Mesendoderm (in vitro differentiated cells): ENCODE measurements around the gene PRDM16. TPM values are rescaled to one million over a fixed set of nuclear protein-coding genes. Genes with fewer than 3 reads are reported as not detected.

Source experiments
- DNase-seq: peaks from one replicate; pipeline ENCODE4 v3.0.0; 2013
- H2AK5ac ChIP-seq: 2 replicates; pipeline ENCODE4 v1.6.1; 2013; ENCODE audit warnings: low read length, inconsistent platforms
- H2BK120ac ChIP-seq: 2 replicates; pipeline ENCODE4 v1.6.1; 2013; ENCODE audit warnings: low read depth, mild to moderate bottlenecking, low read length, moderate library complexity, mixed read lengths
- H2BK15ac ChIP-seq: replicated peaks from 2 replicates; pipeline ENCODE4 v1.6.1; 2013; ENCODE audit warnings: low read depth, mild to moderate bottlenecking, moderate library complexity
- H2BK5ac ChIP-seq: 2 replicates; pipeline ENCODE4 v1.6.1; 2013; ENCODE audit warnings: low read length, inconsistent platforms
- H3K18ac ChIP-seq: 2 replicates; pipeline ENCODE4 v1.6.1; 2013; ENCODE audit warnings: mild to moderate bottlenecking, low read length, mixed read lengths
- H3K23ac ChIP-seq: one replicate; pipeline ENCODE4 v1.6.1; 2013; ENCODE audit warnings: low read length
- H3K27ac ChIP-seq: 2 replicates; pipeline ENCODE4 v1.5.1; 2013; ENCODE audit warnings: low read depth, mild to moderate bottlenecking, inconsistent platforms, low read length, moderate library complexity
- H3K27me3 ChIP-seq: 2 replicates; pipeline ENCODE4 v1.6.1; 2013; ENCODE audit warnings: low read length, control low read depth, mild to moderate bottlenecking, inconsistent platforms; ENCODE audit not compliant: insufficient read depth, poor library complexity
- H3K36me3 ChIP-seq: 2 replicates; pipeline ENCODE4 v1.6.1; 2013; ENCODE audit warnings: low read length, inconsistent platforms; ENCODE audit not compliant: control insufficient read depth, insufficient read depth
- H3K4ac ChIP-seq: one replicate; pipeline ENCODE4 v1.6.1; 2013; ENCODE audit warnings: low read depth, mild to moderate bottlenecking, low read length, moderate library complexity
- H3K4me1 ChIP-seq: 2 replicates; pipeline ENCODE4 v1.6.1; 2013; ENCODE audit warnings: low read depth, low read length, inconsistent platforms; ENCODE audit not compliant: control insufficient read depth
- H3K4me2 ChIP-seq: 2 replicates; pipeline ENCODE4 v1.6.1; 2013; ENCODE audit warnings: low read length
- H3K4me3 ChIP-seq: 2 replicates; pipeline ENCODE4 v1.5.1; 2013; ENCODE audit warnings: mild to moderate bottlenecking, low read length
- H3K56ac ChIP-seq: one replicate; pipeline ENCODE4 v1.6.1; 2013; ENCODE audit warnings: low read length
- H3K79me1 ChIP-seq: 2 replicates; pipeline ENCODE4 v1.6.1; 2013; ENCODE audit warnings: low read length, inconsistent platforms
- H3K79me2 ChIP-seq: 2 replicates; pipeline ENCODE4 v1.6.1; 2013; ENCODE audit warnings: mild to moderate bottlenecking, low read length; ENCODE audit not compliant: control insufficient read depth, insufficient read depth
- H3K9ac ChIP-seq: 2 replicates; pipeline ENCODE4 v1.6.1; 2013; ENCODE audit warnings: low read length, inconsistent platforms
- H4K5ac ChIP-seq: one replicate; pipeline ENCODE4 v1.6.1; 2013; ENCODE audit warnings: low read length
- H4K8ac ChIP-seq: one replicate; pipeline ENCODE4 v1.6.1; 2013; ENCODE audit warnings: low read depth, mild to moderate bottlenecking, control low read depth, low read length, moderate library complexity
- WGBS: extraction: QIAGEN DNeasy Blood & Tissue Kit; methylation state at CpG from one replicate; pipeline ENCODE4 v1.1.7; 2013; ENCODE audit warnings: low lambda C conversion rate, missing lambda C conversion rate; ENCODE audit not compliant: insufficient coverage; ENCODE audit errors: extremely low coverage; 5-methylcytosine and 5-hydroxymethylcytosine counted together
- polyA plus RNA-seq, 2 experiments: library from polyadenylated mRNA; stranded (reverse); fragments of 200-250 nt; gene quantifications; one replicate each; pipeline ENCODE4 v1.2.3, GENCODE V29; 2013

PRDM16 gene
- 0.15 TPM for polyA plus RNA-seq (2013, experiment 1 of 2)
- 0.39 TPM for polyA plus RNA-seq (2013, experiment 2 of 2)

GRCh38 chr1:3068564-3069431 is at the start of gene PRDM16:
Gene PRDM16 (plus strand): TSS chr1:3069203. CDS start chr1:3069260, 57 bp downstream.
- no peak within 1 kb of the TSS for H4K8ac ChIP-seq
- no peak within 1 kb of the TSS for H2BK15ac ChIP-seq
- no peaks in the 10 kb centered on the region for H3K79me1 ChIP-seq
- no peak within 1 kb of the TSS for H3K27ac ChIP-seq
- no CpG with 5 or more reads among the region's 106 CpGs for WGBS
- no peak within 1 kb of the TSS for H3K4me3 ChIP-seq
- no peak within 1 kb of the TSS for H3K56ac ChIP-seq
- H3K36me3 ChIP-seq = no peaks in the 10 kb centered on the region
- H3K23ac ChIP-seq = no peak within 1 kb of the TSS
- H3K4me2 ChIP-seq = peak within 1 kb of the TSS; percentile 34
- H2BK5ac ChIP-seq = no peak within 1 kb of the TSS
- H4K5ac ChIP-seq = no peak within 1 kb of the TSS
- no peaks in the 10 kb centered on the region for H3K79me2 ChIP-seq
- peaks cover 83% of the 10 kb centered on the region for H3K27me3 ChIP-seq
- no peak within 1 kb of the TSS for H3K18ac ChIP-seq
- H3K9ac ChIP-seq = no peak within 1 kb of the TSS
- peak; percentile 74 for DNase-seq
- no peak within 1 kb of the TSS for H2BK120ac ChIP-seq
- H3K4me1 ChIP-seq = no peaks in the 10 kb centered on the region
- no peak within 1 kb of the TSS for H2AK5ac ChIP-seq
- no peak within 1 kb of the TSS for H3K4ac ChIP-seq

GRCh38 chr1:3019516-3020051 is 49.4 kb upstream of the PRDM16 start:
- WGBS = no CpG with 5 or more reads among the region's 24 CpGs
- Histone ChIP-seq H3K79me2 (no peaks in the 10 kb centered on the region), H4K5ac (no peak overlapping the region), H2BK120ac (no peak overlapping the region), H3K23ac (no peak overlapping the region), H3K27ac (no peak overlapping the region), H3K4me2 (no peak overlapping the region), H3K4me3 (no peak overlapping the region), H3K27me3 (no peaks in the 10 kb centered on the region), H3K79me1 (no peaks in the 10 kb centered on the region), H3K4me1 (no peaks in the 10 kb centered on the region), H2BK5ac (no peak overlapping the region), H2AK5ac (no peak overlapping the region), H4K8ac (no peak overlapping the region), H3K36me3 (no peaks in the 10 kb centered on the region), H3K18ac (no peak overlapping the region), H2BK15ac (no peak overlapping the region), H3K9ac (no peak overlapping the region), H3K56ac (no peak overlapping the region), H3K4ac (no peak overlapping the region)
- no peak for DNase-seq

GRCh38 chr1:3020263-3020909 is 48.6 kb upstream of the PRDM16 start:
- H3K36me3 ChIP-seq = no peaks in the 10 kb centered on the region
- no peaks in the 10 kb centered on the region for H3K79me2 ChIP-seq
- H2BK5ac ChIP-seq = no peak overlapping the region
- H3K56ac ChIP-seq = no peak overlapping the region
- WGBS = no CpG with 5 or more reads among the region's 12 CpGs
- no peak overlapping the region for H3K4me3 ChIP-seq
- H3K18ac ChIP-seq = no peak overlapping the region
- H3K4me2 ChIP-seq = no peak overlapping the region
- no peaks in the 10 kb centered on the region for H3K27me3 ChIP-seq
- H2BK15ac ChIP-seq = no peak overlapping the region
- H3K4ac ChIP-seq = no peak overlapping the region
- no peak overlapping the region for H3K23ac ChIP-seq
- H2AK5ac ChIP-seq = no peak overlapping the region
- no peak for DNase-seq
- no peak overlapping the region for H4K5ac ChIP-seq
- H4K8ac ChIP-seq = no peak overlapping the region
- no peaks in the 10 kb centered on the region for H3K79me1 ChIP-seq
- H3K9ac ChIP-seq = no peak overlapping the region
- no peaks in the 10 kb centered on the region for H3K4me1 ChIP-seq
- H3K27ac ChIP-seq = no peak overlapping the region
- no peak overlapping the region for H2BK120ac ChIP-seq

- DNase-seq = peak; percentile 46
- H3K27me3 ChIP-seq = no peaks in the 10 kb centered on the region
Observed at GRCh38 chr1:3021233-3021671, 47.8 kb upstream of the PRDM16 start, which contains the start of gene ACTRT2. Gene ACTRT2 (plus strand): TSS chr1:3021467. CDS start chr1:3021687, 220 bp downstream.

GRCh38 chr1:3021801-3022401 is 47.1 kb upstream of the PRDM16 start:
- Histone ChIP-seq H3K56ac (no peak overlapping the region), H2AK5ac (no peak overlapping the region), H2BK15ac (no peak overlapping the region), H3K18ac (no peak overlapping the region), H4K5ac (no peak overlapping the region), H3K4me3 (no peak overlapping the region), H3K27ac (no peak overlapping the region), H2BK5ac (no peak overlapping the region), H3K9ac (no peak overlapping the region), H4K8ac (no peak overlapping the region), H3K4ac (no peak overlapping the region), H3K27me3 (no peaks in the 10 kb centered on the region), H3K23ac (no peak overlapping the region), H3K79me2 (no peaks in the 10 kb centered on the region), H3K36me3 (no peaks in the 10 kb centered on the region), H3K4me1 (no peaks in the 10 kb centered on the region), H2BK120ac (no peak overlapping the region), H3K4me2 (no peak overlapping the region), H3K79me1 (no peaks in the 10 kb centered on the region)
- DNase-seq = no peak
- WGBS = no CpG with 5 or more reads among the region's 28 CpGs

More at GRCh38 chr1:3021233-3021671, 47.8 kb upstream of the PRDM16 start, which contains the start of gene ACTRT2:
- no peak within 1 kb of the TSS for H2BK120ac ChIP-seq
- H3K56ac ChIP-seq = no peak within 1 kb of the TSS
- no peak within 1 kb of the TSS for H3K27ac ChIP-seq
- no peak within 1 kb of the TSS for H3K4me3 ChIP-seq
- no peak within 1 kb of the TSS for H3K9ac ChIP-seq
- H2BK15ac ChIP-seq = no peak within 1 kb of the TSS
- H3K4ac ChIP-seq = no peak within 1 kb of the TSS
- no peak within 1 kb of the TSS for H3K23ac ChIP-seq
- H3K4me1 ChIP-seq = no peaks in the 10 kb centered on the region
- H3K4me2 ChIP-seq = no peak within 1 kb of the TSS
- no peak within 1 kb of the TSS for H2AK5ac ChIP-seq
- no peak within 1 kb of the TSS for H3K18ac ChIP-seq
- no peaks in the 10 kb centered on the region for H3K79me2 ChIP-seq
- H3K36me3 ChIP-seq = no peaks in the 10 kb centered on the region
- no peak within 1 kb of the TSS for H4K8ac ChIP-seq
- H4K5ac ChIP-seq = no peak within 1 kb of the TSS
- H3K79me1 ChIP-seq = no peaks in the 10 kb centered on the region
- H2BK5ac ChIP-seq = no peak within 1 kb of the TSS
- no CpG with 5 or more reads among the region's 8 CpGs for WGBS
